AG09319 (cell line): Measurements from ENCODE around the gene KLRC3.
"Not testable (repeated sequence)": the region's sequence is repeated elsewhere in the genome, so short reads cannot be mapped to it uniquely, and the experiment has no call there.

Experiments used
- DNase-seq: peaks from one replicate; pipeline ENCODE4 v3.0.0-alpha.2; 2010; ENCODE audit warnings: low read depth; ENCODE audit errors: extremely low read depth
- TF ChIP-seq, protein P1 (sequence below): IDR thresholded peaks from 2 replicates; pipeline ENCODE4 v1.5.1; 2011; ENCODE audit warnings: low read depth, mild to moderate bottlenecking, inconsistent platforms, low read length, moderate library complexity

The KLRC3 gene

DNA sequence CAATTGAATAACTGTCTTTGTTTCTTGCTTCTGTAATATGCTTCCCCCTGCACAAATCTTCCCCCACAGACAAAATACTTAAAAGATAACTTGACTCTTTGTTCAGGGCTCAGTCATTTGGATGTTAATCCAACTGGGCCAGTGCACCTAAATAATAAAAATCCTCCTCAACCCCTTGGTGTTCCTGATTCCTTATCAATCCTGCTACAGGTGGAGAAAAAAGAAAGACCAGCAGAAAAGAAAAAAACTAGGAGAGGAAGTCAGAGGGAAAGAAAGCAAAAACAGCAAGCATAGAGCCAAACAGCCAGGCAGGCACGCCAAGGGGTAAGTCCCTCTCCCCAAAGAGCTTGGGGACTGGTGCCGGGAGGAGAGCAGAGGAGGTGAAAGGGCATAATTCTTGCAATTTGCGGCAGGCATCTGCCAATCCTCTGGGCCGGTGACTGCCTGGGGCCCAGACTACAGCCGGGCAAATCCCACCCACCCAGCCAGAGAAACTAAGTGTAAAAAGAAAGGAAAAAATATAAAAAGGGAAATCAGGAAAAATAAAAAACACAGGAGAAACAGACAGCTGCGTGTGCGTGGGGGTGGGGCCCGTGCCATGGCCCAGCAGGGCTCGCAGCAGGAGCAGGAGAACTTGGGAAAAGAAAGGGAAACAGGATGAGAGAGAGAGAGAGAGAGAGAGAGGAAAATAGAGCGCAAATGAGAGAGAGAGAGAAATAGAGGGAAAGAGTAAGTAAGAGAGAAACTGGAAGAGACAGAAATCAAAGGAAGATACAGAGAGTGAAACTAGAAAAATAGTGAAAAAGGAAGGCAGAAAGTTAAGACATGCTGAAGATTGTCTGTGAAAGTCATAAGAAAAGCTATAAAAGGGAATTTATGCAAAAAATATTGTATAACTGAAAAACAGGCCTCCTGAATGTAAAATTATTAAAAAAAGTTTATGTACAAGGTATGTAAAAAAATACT lies 51.9 kb downstream of the KLRC3 start:
- TF ChIP-seq, protein P1, sequence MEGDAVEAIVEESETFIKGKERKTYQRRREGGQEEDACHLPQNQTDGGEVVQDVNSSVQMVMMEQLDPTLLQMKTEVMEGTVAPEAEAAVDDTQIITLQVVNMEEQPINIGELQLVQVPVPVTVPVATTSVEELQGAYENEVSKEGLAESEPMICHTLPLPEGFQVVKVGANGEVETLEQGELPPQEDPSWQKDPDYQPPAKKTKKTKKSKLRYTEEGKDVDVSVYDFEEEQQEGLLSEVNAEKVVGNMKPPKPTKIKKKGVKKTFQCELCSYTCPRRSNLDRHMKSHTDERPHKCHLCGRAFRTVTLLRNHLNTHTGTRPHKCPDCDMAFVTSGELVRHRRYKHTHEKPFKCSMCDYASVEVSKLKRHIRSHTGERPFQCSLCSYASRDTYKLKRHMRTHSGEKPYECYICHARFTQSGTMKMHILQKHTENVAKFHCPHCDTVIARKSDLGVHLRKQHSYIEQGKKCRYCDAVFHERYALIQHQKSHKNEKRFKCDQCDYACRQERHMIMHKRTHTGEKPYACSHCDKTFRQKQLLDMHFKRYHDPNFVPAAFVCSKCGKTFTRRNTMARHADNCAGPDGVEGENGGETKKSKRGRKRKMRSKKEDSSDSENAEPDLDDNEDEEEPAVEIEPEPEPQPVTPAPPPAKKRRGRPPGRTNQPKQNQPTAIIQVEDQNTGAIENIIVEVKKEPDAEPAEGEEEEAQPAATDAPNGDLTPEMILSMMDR: no peak
- no peak for DNase-seq

DNA sequence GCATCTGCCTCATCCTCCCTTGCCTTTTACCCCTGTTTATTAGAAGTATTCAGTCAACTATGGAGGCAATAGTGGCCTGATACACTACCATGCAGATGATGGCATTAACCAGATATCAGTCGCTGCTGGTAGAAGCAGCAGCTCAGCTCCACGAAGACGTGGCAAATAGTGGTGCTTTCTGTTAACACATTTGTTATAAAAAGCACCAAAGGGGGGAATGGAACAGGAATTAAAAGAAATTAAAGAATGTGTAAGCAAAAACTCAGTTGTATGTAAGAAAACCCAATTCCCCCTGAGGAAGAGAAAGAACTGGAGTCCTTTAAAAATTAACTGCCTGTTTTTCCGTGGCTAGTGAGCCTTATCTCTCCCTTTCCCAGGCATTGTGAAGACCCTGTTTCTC lies 52.7 kb downstream of the KLRC3 start:
- not testable (repeated sequence) for DNase-seq

DNA sequence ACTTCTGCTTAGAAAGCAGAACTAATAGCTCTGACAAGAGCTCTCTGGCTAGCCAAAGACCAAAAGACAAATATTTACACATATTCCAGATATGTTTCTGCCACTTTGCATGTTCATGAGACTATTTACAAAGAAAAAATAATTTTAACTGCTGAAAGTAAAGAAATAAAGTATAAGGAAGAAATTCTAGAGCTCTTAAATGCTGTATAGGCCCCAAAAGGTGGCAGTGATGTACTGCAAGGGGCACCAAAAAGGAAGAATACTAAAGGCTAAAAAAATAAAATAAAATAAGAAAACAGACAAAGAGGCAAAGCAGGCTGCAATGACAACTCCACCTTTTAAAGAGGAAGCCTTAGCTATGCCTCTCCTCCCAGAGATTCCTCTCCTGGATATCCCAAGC lies 53.5 kb downstream of the KLRC3 start:
- TF ChIP-seq, protein P1: peak; percentile 31
- DNase-seq: no peak

DNA sequence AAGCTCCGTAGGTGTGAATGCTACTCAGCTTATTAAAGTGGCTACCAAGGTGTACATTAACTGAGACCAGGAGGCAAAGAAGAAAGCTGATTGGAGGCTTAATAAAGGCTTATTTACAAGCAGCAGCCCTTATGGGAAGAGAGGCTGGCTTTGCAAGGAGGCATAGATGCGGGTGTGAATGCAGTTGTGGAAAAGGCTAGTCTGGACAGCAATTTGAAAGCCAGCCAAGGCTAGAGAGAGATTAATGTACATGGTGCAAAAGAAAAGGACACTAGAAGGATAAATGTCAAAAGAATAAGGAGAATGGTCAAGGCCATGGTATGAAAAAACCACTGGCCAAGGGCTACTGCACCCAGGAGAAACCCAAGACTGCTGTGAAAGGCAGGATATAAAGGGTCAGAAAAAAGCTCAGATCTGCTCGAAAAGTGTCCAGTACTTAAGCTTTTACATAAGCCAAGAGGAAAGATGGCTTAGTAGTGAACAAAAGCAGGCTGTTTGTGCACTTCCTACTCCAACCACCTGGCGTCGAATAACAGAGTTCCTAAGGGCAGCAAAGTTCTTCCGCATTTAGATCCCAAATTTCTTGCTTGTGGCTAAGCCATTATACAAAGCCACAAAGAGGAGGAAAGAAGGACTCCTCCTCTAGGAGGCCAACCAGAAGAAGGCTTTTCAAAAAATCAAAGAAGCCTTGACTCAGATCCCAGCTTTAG lies 54.5 kb downstream of the KLRC3 start:
- TF ChIP-seq, protein P1: no peak; the same call in 1 of the 2 replicates
- no peak for DNase-seq

DNA sequence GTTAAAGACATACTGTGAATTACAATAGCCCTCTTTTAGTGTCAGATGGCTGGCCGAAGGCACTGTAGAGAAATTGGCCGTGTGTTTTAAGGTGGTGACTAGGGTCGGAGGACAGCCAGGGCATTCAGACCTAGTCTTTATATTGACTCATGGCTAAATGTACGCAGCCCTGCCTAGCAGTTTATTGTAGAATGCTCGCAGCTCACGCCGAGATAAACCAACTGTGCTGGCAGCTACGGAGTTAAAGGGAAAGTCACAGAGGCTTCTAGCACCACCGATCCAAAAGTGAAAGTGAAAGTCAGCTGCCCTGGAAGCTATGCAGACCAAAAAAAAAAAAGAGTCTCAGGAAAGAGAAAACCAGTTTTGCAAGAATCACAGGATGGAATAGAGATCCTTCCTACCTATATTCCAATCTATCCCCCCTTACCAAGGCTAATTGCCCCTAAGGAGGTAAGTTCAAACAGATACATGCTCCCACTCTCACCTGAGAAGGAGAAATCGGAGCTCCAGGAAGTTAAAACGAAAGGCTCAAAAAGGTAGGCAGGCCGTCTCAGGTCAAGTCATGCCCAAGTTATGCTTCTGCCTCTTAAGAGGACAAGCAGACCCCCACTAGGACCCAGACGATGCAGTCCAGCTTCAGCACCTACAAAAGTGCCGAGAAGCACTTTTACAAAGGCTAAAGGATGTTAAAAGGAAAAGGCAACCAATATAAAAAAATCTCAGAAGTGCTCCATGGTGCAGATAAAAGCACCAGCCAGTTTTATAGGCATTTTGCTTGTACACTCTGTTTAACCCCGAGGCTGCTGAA lies 55.4 kb downstream of the KLRC3 start:
- TF ChIP-seq, protein P1: no peak
- no peak for DNase-seq

DNA sequence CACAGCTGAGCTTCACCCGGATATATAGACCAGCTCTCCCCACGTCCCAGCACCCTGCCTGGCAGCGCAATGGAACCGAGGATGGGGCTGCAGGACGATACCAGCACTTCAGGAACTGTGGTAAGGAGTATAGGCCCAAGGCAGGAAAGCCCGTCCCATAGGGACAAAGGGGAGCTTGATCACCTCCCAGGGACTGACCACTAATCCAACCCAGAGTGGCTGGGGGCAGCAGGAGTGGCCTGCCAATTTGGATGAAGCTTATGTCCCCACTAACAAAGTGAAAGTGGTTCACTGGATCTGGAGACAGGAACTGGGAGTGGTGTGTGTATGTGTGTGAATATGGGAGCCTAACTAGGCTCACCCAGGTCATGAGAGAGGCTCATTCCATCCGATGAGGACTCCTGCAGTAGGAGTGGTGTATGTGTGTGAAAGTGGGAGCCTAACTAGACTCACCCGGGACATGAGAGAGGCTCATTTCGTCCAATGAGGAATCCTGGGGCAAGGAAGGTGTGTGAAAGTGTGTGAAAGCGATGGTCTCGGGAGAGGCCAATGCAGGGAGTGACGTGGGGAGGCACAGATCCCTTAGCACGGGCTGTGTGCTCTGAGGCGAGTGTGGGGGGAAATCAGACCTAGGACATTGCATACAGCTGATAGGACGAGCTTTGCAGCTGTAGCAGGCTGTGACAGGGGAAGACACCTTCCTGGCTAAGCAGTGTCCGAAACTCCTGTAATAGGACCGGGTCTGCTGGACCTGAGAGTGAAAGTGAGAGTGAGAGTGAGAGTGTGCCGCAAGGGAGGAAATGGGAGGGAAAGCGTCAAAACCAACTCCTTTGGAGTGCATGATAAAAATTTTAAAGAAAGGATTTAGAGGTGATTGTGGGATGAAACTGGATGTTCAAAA lies 56.2 kb downstream of the KLRC3 start:
- TF ChIP-seq, protein P1: no peak
- DNase-seq: no peak

DNA sequence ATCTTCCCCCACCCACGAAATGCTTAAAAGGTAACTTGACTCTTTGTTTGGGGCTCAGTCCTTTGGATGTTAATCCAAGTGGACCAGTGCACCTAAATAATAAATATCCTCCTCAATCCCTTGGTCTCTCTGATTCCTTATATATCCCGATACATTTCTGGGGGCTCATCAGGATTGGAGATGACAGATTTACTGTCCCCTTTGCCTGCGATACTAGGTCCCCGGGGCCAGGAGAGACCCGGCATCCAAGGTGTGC lies 56.8 kb downstream of the KLRC3 start:
- TF ChIP-seq, protein P1: no peak
- DNase-seq: no peak
